Thyroid gland (tissue), 4 donors: Measurements from ENCODE around the gene PLCB4. TPM values are rescaled to one million over a fixed set of nuclear protein-coding genes. Genes with fewer than 3 reads are reported as not detected.

Source experiments
- DNase-seq, 2 donors: peaks; one replicate each; pipeline ENCODE4 v3.0.0-alpha.2; 2019
- H3K27ac ChIP-seq, 3 donors: fragments of 200-600 bp; sonication (generic); 1 replicate in 2 of 3; 2 replicates in 1 of 3; pipeline ENCODE4 v1.5.1; 2016 to 2019; ENCODE audit warnings: mild to moderate bottlenecking in 1 of 3, moderate library complexity in 1 of 3
- H3K27me3 ChIP-seq: fragments of 200-600 bp; sonication (generic); one replicate; pipeline ENCODE4 v1.5.1; 2019
- H3K36me3 ChIP-seq, 2 donors: fragments of 200-600 bp; sonication (generic); one replicate each; pipeline ENCODE4 v1.5.1; 2016 to 2019
- H3K4me1 ChIP-seq, 2 donors: fragments of 200-600 bp; sonication (generic); one replicate each; pipeline ENCODE4 v1.5.1; 2017 to 2019
- H3K4me3 ChIP-seq, 3 donors: fragments of 200-600 bp; sonication (generic); replicated peaks in 1 of 3; 1 replicate in 2 of 3; 2 replicates in 1 of 3; pipeline ENCODE4 v1.5.1; 2016; ENCODE audit warnings: mild to moderate bottlenecking in 1 of 3
- H3K9me3 ChIP-seq: fragments of 200-600 bp; sonication (generic); one replicate; pipeline ENCODE4 v1.5.1; 2017
- POLR2A ChIP-seq, 2 donors: fragments of 450-650 bp; IDR thresholded peaks; one replicate each; pipeline ENCODE4 v1.6.1; 2017; ENCODE audit warnings: antibody characterized with exemption in 2 of 2, mild to moderate bottlenecking in 2 of 2, moderate library complexity in 1 of 2
- WGBS, 2 donors: methylation state at CpG; one replicate each; pipeline ENCODE4 v1.1.5; 2017; 5-methylcytosine and 5-hydroxymethylcytosine counted together
- intact Hi-C: fragments of 100-400 bp; cut with DNase I; formaldehyde crosslinking; loops from one replicate; pipeline ENCODE4 v1.15.1; 2023
- total RNA-seq, 4 donors: library from RNA; depleted of rRNA; stranded (reverse); fragments of >200 nt; gene quantifications; one replicate each; pipeline ENCODE4 v1.2.3, GENCODE V29; 2016
- TF ChIP-seq, protein P1 (sequence below), 6 experiments: fragments of 200-600 bp in 3 of 6; fragments of 450-650 bp in 3 of 6; sonication (generic) in 3 of 6; IDR thresholded peaks; one replicate each; pipeline ENCODE4 v1.5.1; 2016 to 2019; ENCODE audit warnings: antibody characterized with exemption in 6 of 6, mild to moderate bottlenecking in 2 of 6, inconsistent platforms in 1 of 6, moderate library complexity in 1 of 6

PLCB4 gene
- total RNA-seq, 4 donors from 2014 or later = 50.9 to 77.9 (median 67.9) TPM

DNA sequence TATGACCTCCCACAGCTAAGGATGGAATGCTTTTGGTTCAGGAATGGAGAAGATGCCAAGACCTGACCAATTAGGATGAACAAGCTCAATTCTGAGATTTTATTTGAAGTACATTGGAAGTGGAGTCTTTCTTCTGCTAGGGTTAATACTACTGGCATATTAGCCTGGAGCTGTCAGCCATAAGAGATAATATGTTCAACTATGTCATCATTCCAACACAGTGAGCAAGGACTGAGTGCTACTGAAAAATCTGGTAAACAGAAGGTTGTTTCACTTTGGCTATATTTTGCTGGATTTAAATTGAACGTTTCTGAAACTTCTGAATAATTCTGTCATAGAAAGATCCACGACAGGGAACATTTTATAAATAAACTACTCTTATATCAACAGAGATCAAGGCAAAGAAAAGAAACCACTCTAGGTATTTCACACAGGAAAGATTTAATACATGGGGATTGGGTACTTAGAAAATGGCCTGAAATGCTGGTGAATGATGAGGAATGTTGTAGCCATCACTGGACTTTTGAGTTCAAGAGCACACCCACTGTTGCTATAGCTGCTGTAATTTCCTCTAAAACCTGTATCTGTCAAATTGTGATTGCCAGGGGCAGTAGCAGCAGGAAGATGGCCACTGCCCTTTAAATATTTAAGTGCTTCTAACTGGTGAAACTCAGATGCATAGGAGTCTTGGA, 200.5 kb downstream of the PLCB4 start:
- TF ChIP-seq, protein P1, sequence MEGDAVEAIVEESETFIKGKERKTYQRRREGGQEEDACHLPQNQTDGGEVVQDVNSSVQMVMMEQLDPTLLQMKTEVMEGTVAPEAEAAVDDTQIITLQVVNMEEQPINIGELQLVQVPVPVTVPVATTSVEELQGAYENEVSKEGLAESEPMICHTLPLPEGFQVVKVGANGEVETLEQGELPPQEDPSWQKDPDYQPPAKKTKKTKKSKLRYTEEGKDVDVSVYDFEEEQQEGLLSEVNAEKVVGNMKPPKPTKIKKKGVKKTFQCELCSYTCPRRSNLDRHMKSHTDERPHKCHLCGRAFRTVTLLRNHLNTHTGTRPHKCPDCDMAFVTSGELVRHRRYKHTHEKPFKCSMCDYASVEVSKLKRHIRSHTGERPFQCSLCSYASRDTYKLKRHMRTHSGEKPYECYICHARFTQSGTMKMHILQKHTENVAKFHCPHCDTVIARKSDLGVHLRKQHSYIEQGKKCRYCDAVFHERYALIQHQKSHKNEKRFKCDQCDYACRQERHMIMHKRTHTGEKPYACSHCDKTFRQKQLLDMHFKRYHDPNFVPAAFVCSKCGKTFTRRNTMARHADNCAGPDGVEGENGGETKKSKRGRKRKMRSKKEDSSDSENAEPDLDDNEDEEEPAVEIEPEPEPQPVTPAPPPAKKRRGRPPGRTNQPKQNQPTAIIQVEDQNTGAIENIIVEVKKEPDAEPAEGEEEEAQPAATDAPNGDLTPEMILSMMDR (IDR thresholded peaks at IDR 0.05) = no peak
- no peak for TF ChIP-seq POLR2A (IDR thresholded peaks at IDR 0.05)

GRCh38 chr20:9270831-9271230, 201.9 kb downstream of the PLCB4 start:
- no peak overlapping the region for H3K4me3 ChIP-seq
- TF ChIP-seq POLR2A (IDR thresholded peaks at IDR 0.05) = no peak
- TF ChIP-seq, protein P1 (IDR thresholded peaks at IDR 0.05) = no peak
- no peak overlapping the region for H3K27ac ChIP-seq
- intact Hi-C loops = no loop called here
- no peak for DNase-seq
- H3K4me1 ChIP-seq = no peaks in the 10 kb centered on the region
- no peaks in the 10 kb centered on the region for H3K9me3 ChIP-seq
- no peaks in the 10 kb centered on the region for H3K27me3 ChIP-seq
- H3K36me3 ChIP-seq = no peaks in the 10 kb centered on the region

More for the DNA sequence above, 200.5 kb downstream of the PLCB4 start:
- no peaks in the 10 kb centered on the region for H3K36me3 ChIP-seq
- 72 to 89% methylated on average over 2 of the region's 2 CpGs for WGBS, 2 donors
- no peak overlapping the region for H3K4me3 ChIP-seq
- no peak overlapping the region for H3K27ac ChIP-seq
- no peak for DNase-seq
- H3K27me3 ChIP-seq = no peaks in the 10 kb centered on the region
- intact Hi-C loops = no loop called here
- H3K9me3 ChIP-seq = no peaks in the 10 kb centered on the region
- no peaks in the 10 kb centered on the region for H3K4me1 ChIP-seq

DNA sequence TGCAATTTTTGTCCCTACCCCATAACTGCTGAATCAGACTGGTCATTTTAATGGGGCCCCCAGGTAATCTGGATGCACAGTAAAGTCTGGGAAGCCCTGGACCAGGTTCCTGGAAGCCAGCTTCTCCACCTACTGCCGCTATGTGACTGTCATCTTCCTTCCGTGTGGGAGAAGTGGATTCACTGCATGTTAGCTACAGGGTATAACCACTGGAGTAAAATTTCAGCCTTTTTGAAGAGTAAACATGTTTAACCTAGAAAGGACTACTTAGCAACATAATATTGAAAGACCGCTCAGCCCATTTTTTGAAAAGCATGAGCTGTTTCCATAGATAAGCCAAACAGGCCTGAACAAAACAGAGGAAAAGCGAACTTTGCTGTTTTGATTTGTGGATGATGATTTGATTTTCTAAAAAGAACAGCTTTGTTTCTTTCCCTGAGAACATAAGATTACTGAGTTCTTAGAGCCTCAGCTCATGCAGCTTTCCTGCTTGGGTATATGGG, 208.1 kb downstream of the PLCB4 start:
- Histone ChIP-seq H3K4me1 (no peaks in the 10 kb centered on the region), H3K27me3 (no peaks in the 10 kb centered on the region), H3K27ac (no peak overlapping the region), H3K4me3 (no peak overlapping the region), H3K36me3 (no peaks in the 10 kb centered on the region), H3K9me3 (no peaks in the 10 kb centered on the region)
- WGBS, 2 donors = 85 to 96% methylated on average over 4 of the region's 4 CpGs
- intact Hi-C loops = no loop called here
- DNase-seq = no peak
- TF ChIP-seq, protein P1 (IDR thresholded peaks at IDR 0.05) = no peak
- no peak for TF ChIP-seq POLR2A (IDR thresholded peaks at IDR 0.05)

DNA sequence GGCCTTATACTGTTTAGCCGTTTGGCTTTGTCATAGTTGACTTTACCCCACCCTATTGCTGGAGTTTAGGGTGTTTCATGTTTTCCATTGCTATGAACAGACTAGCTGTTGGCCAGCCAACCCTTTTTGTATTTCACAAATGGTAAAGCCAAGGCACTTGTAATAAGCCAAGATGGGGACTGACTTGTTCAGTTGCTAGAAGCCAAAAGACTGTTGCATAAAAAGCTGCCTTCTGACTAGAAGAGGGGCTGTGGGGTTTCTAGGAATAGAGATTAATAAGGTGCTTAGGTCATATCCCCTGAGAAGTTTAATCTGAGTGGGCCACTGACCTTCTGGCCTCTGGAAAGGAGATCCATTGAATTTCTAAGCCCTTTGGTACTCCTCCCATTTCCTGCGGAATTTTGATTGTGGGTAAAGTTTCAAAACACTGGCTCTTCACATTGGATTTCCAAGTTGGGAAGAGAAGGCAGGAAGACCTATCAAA, 211.1 kb downstream of the PLCB4 start:
- Histone ChIP-seq H3K4me1 (no peaks in the 10 kb centered on the region), H3K36me3 (no peaks in the 10 kb centered on the region), H3K4me3 (no peak overlapping the region), H3K27ac (no peak overlapping the region), H3K9me3 (no peaks in the 10 kb centered on the region), H3K27me3 (no peaks in the 10 kb centered on the region)
- DNase-seq = no peak
- TF ChIP-seq POLR2A (IDR thresholded peaks at IDR 0.05) = no peak
- TF ChIP-seq, protein P1 (IDR thresholded peaks at IDR 0.05) = no peak
- intact Hi-C loops = no loop called here
- 60 to 80% methylated on average over 2 of the region's 2 CpGs for WGBS, 2 donors

GRCh38 chr20:9280666-9281065, 211.8 kb downstream of the PLCB4 start:
- Histone ChIP-seq H3K27ac (no peak overlapping the region), H3K27me3 (no peaks in the 10 kb centered on the region), H3K4me3 (no peak overlapping the region), H3K36me3 (no peaks in the 10 kb centered on the region), H3K9me3 (no peaks in the 10 kb centered on the region), H3K4me1 (no peaks in the 10 kb centered on the region)
- TF ChIP-seq POLR2A (IDR thresholded peaks at IDR 0.05) = no peak
- TF ChIP-seq, protein P1 (IDR thresholded peaks at IDR 0.05) = no peak
- intact Hi-C loops = no loop called here
- no peak for DNase-seq
- WGBS, 2 donors = 71 to 78% methylated on average over 5 of the region's 5 CpGs
